ENCODE measurements around the gene PRDM15. TPM values are rescaled to one million over a fixed set of nuclear protein-coding genes. Genes with fewer than 3 reads are reported as not detected.

The PRDM15 gene
- total RNA-seq, 1 experiment from 2014 or later, result 9.8 TPM

DNA sequence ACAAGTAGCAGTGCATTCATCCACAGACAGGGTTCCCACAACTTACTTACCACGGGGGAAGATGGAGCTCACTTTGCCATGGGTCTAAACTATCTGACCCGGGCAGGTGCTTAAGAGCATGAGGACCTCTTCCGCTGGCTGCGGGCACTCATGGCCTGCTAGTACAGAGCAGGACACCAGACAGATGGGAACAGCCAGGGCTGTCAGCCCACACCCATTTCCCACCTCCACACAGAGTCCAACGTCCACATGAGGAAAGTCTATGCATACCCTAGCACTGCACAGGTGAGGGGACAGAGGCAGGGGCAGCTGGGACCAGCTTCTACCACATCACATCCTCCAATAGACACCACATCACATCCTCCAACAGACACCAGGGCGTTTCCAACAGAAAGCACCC lies 35.8 kb upstream of the PRDM15 start:
- Histone ChIP-seq H3K9me3 (ENCODE audit: control insufficient read depth in 1 of 2, insufficient read depth in 1 of 2, low read depth in 1 of 2, low read length in 2 of 2) (no peaks in the 10 kb centered on the region), H3K27me3 (ENCODE audit: insufficient read depth, low read length) (no peaks in the 10 kb centered on the region), H3K4me1 (ENCODE audit: control insufficient read depth in 1 of 2, insufficient read depth in 2 of 2, low read length in 2 of 2) (no peaks in the 10 kb centered on the region), H3K27ac (ENCODE audit: low read depth, low read length) (no peak overlapping the region), H3K4me2 (ENCODE audit: low read length) (no peak overlapping the region), H4K20me1 (ENCODE audit: insufficient read depth) (no peaks in the 10 kb centered on the region; the same call in 1 of the 2 replicates), H3K4me3 (replicated peaks in 1 of 2; ENCODE audit: low read depth in 1 of 2, low read length in 2 of 2) (no peak overlapping the region), H3K36me3 (ENCODE audit: control insufficient read depth in 1 of 2, insufficient read depth in 2 of 2, low read length in 2 of 2) (peaks cover 13 to 23% of the 10 kb centered on the region in 2 experiments; a peak in 3 of 4 replicates), H3K9me2 (ENCODE audit: insufficient read depth) (no peaks in the 10 kb centered on the region), H3K79me2 (ENCODE audit: insufficient read depth, low read length) (no peaks in the 10 kb centered on the region), H2AFZ (ENCODE audit: low read depth, low read length, poor library complexity, severe bottlenecking) (no peak overlapping the region), H3K9ac (ENCODE audit: low read length) (no peak overlapping the region)
- ChIA-PET CTCF (interaction anchor here (1.0 kb wide), 1 partner anchor 202 kb away, joined by 3 read pairs; no protein-coding TSS in a partner anchor), POLR2A (no interaction called here), RAD21 (ENCODE audit: low non-redundant PET in 1 of 2, low total read pairs in 2 of 2, uncharacterized antibody in 2 of 2, unreplicated experiment in 2 of 2) (no interaction called here)
- intact Hi-C loops (cut with micrococcal nuclease), result no loop called here
- ATAC-seq (no peak), DNase-seq (ENCODE audit: low read depth, low spot score) (no peak)
- TF ChIP-seq, protein P1, sequence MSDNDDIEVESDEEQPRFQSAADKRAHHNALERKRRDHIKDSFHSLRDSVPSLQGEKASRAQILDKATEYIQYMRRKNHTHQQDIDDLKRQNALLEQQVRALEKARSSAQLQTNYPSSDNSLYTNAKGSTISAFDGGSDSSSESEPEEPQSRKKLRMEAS (IDR thresholded peaks at IDR 0.05), result no peak
- TF ChIP-seq SIN3A (IDR thresholded peaks at IDR 0.05; ENCODE audit: low read depth) (no peak), ELF1 (IDR thresholded peaks at IDR 0.05; ENCODE audit: borderline replicate concordance, low read depth) (no peak), FOSL1 (IDR thresholded peaks at IDR 0.05; ENCODE audit: low read depth) (no peak), SP1 (IDR thresholded peaks at IDR 0.05; ENCODE audit: low read depth) (no peak), POLR2AphosphoS5 (IDR thresholded peaks at IDR 0.05; ENCODE audit: low read depth, low read length) (no peak), RAD21 (IDR thresholded peaks at IDR 0.05; ENCODE audit: low read depth) (no peak), ZNF274 (IDR thresholded peaks at IDR 0.05; ENCODE audit: low read depth, low read length) (no peak), EZH2 (IDR thresholded peaks at IDR 0.05) (no peak), EGR1 (IDR thresholded peaks at IDR 0.05; ENCODE audit: low read depth) (no peak), JUND (IDR thresholded peaks at IDR 0.05) (no peak), CBX3 (IDR thresholded peaks at IDR 0.05; ENCODE audit: low read depth) (no peak)
- no TSS peak for BruUV-seq (replicated peaks)

DNA sequence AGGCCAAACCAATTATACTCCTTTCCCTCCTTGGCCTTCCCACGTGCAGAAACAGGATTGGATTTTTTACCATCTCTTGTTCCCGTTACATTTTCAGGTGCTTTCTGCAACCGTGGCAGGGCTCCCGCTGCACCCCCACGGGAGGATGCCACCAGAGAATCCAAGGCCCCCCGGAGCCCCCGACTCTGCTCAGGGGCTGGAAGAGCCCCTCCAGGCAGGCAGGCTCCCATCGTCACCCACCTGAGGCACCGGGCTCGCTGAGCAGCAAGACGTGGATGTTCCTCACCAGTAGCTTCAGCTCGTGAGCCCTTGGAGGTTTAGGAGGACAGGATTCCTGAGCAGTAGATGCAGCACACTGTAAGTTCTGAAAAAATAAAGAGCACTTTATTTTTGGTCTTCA lies 35.2 kb upstream of the PRDM15 start:
- Histone ChIP-seq H3K9ac (ENCODE audit: low read length) (no peak overlapping the region), H3K9me2 (ENCODE audit: insufficient read depth) (no peaks in the 10 kb centered on the region), H3K4me3 (replicated peaks in 1 of 2; ENCODE audit: low read depth in 1 of 2, low read length in 2 of 2) (no peak overlapping the region), H3K27me3 (ENCODE audit: insufficient read depth, low read length) (no peaks in the 10 kb centered on the region), H3K4me1 (ENCODE audit: control insufficient read depth in 1 of 2, insufficient read depth in 2 of 2, low read length in 2 of 2) (no peaks in the 10 kb centered on the region), H3K9me3 (ENCODE audit: control insufficient read depth in 1 of 2, insufficient read depth in 1 of 2, low read depth in 1 of 2, low read length in 2 of 2) (no peaks in the 10 kb centered on the region), H3K4me2 (ENCODE audit: low read length) (no peak overlapping the region), H2AFZ (ENCODE audit: low read depth, low read length, poor library complexity, severe bottlenecking) (no peak overlapping the region), H3K27ac (ENCODE audit: low read depth, low read length) (no peak overlapping the region), H3K36me3 (ENCODE audit: control insufficient read depth in 1 of 2, insufficient read depth in 2 of 2, low read length in 2 of 2) (peaks cover 13 to 23% of the 10 kb centered on the region in 2 experiments; a peak in 3 of 4 replicates), H3K79me2 (ENCODE audit: insufficient read depth, low read length) (no peaks in the 10 kb centered on the region), H4K20me1 (ENCODE audit: insufficient read depth) (no peaks in the 10 kb centered on the region; the same call in 1 of the 2 replicates)
- ChIA-PET CTCF (interaction anchor here (1.0 kb wide), 1 partner anchor 203 kb away, joined by 3 read pairs; no protein-coding TSS in a partner anchor), POLR2A (no interaction called here), RAD21 (ENCODE audit: low non-redundant PET in 1 of 2, low total read pairs in 2 of 2, uncharacterized antibody in 2 of 2, unreplicated experiment in 2 of 2) (no interaction called here)
- TF ChIP-seq EZH2phosphoT487 (IDR thresholded peaks at IDR 0.05; ENCODE audit: borderline replicate concordance) (no peak), FOSL1 (IDR thresholded peaks at IDR 0.05; ENCODE audit: low read depth) (no peak), SP1 (IDR thresholded peaks at IDR 0.05; ENCODE audit: low read depth) (no peak)
- no TSS peak for BruUV-seq (replicated peaks)
- intact Hi-C loops (cut with micrococcal nuclease), result no loop called here
- ATAC-seq (no peak), DNase-seq (ENCODE audit: low read depth, low spot score) (no peak)
